GM21360 (cell line): Measurements from ENCODE around the gene SAMD10.

Source experiments
- ATAC-seq: cut with Tn5 transposase; IDR thresholded peaks from one replicate; pipeline ENCODE4 v1.9.1; 2021; ENCODE audit warnings: mild to moderate bottlenecking, moderate library complexity; ENCODE audit not compliant: unreplicated experiment

The SAMD10 gene

DNA sequence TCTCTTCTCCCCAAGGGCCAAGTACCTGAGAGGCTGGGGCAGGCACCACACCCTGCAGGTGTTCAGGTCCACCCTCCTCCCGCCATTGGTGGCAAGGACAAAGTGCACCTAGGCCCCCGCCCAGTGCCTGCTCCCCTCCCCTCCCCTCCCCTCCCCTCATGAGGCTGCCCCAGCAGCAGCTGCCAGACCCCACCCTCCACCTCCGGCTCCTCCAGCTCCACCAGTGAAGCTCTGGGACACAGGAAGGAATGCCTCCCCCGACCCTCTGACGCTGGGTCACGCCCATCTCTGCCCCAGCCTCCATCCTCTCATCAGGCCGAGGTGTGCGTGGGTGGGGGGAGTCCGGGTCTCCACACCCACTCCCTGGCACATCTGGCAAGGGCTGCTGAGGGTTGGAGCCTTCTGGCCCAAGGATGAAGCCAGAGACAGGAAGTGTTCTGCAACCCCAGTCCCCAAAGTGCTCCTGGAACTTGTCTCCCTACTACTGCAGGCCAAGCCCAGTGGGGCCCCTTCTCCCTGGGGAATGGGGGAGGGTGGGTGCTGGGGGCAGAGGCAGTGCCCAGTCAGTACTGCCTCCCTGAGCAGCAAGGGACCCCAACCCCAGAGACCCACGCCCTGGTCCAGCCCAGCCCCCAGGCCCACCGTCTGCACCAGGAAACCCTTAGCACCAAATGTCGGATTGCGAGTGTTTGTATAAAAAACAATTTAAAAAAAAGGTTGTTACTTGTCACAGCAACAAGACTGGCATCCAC is 21.6 kb downstream of the SAMD10 start:
- no peak for ATAC-seq

DNA sequence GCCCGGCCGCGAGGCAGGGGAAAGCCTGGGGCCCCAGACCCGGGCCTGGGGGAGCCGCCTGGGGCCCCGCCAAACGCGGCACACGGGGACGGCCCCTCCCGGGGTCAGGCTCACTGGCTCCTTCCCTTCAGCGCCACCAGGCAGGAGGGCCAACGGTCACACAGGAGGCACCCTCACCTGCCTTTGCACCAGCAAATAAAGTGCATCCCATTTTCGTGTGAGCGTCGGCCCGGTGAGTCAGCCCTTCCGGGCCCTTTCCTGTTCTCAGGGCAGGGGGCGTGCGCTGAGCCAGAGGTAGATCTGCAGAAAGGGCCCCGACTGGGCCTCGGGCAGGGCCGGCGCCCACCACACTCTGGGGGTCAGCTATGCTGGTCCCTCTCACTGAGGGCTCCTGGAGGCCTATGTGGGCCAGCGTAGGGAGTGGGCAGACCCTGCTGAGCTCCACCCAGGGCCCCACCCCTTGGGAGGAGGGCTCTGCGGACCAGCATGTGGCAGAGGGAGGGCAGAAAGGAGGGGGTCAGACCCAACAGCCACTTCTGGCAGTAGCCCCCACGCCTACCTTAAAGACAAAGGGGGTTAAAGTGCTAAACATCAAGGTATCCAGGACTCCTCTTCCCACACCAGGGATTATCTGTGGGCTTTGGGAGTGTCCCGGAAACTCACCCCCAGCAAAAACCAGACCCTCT is 22.3 kb downstream of the SAMD10 start:
- no peak for ATAC-seq

DNA sequence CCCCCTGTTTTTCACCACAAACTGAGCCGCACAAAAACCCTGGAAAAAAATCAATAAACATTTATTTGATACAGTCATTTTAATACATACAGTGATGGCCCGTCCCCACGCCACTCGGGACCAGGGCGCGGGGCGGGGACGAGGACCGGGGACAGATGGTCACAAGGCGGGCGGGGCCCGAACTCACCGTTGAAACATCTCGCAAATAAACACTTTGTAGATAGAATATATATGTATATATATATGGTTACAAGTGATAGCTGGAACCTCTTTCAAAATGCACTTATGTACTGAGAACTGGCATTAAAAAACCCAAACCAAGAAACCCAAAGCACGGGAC is 22.8 kb downstream of the SAMD10 start:
- ATAC-seq: peak; percentile 1

DNA sequence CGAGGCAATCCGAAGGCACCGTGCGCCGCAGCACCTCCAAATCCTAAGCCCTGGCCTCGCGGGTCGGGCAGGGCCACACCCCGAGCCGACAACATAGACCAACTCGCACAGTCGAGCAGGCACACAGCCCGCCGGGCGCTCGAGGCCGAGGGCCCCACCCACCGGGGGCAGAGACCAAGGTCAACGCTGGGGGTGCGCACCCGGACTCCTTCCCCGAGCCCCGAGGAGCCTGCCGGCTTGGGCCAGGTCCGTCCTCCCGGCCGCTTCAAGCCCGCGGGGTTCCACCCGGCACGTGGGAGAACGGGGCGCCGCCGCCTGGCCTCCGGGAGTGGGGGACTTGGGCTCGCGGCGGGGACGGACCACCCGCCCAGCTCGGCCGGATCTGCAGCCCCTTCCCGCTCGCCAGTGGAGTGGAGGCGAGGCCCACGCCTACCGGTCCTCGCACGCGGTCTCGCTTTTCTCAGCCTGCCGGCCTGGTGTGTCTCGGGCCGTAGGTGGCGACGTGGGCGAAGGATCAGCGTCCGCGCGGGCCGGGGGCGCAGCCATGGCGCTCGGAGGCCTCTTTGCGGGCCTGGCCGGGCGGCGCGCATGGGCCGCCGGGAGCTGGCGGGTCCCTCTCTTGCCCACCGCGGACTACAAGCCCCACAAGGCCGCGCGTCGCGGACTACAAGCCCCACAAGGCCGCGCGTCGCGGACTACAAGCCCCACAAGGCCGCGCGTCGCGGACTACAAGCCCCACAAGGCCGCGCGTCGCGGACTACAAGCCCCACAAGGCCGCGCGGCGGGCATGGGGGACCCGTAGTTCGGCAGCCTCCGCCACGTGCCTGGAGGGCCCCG is 23.4 kb downstream of the SAMD10 start, which contains the start of gene UCKL1:
Gene UCKL1 (minus strand): TSS at position 590 of the 837 bp plus-strand sequence. CDS start 44 bp downstream, at position 546.
- peak; percentile 56 for ATAC-seq

- peak; percentile 20 for ATAC-seq
Measured at GRCh38 chr20:63955281-63955826, 24.1 kb downstream of the SAMD10 start.

GRCh38 chr20:63953764-63954429 is 25.5 kb downstream of the SAMD10 start:
- no peak for ATAC-seq

DNA sequence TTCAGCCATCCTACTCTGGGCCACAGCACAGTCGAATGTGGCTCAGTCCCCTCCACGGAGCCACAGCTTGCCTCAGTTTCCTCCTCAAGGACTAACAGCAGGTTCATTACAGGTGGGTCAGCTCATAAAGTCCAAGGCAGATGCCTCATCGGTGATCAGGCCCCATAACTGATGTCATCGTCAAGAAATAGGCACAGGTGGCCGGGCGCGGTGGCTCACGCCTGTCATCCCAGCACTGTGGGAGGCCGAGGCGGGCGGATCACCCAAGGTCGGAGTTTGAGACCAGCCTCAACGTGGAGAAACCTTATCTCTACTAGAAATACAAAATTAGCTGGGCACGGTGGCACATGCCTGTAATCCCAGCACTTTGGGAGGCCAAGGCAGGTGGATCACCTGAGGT is 26.7 kb downstream of the SAMD10 start:
- ATAC-seq: no peak

GRCh38 chr20:63952210-63952535 is 27.3 kb downstream of the SAMD10 start:
- ATAC-seq: no peak

- ATAC-seq: no peak
Measured at GRCh38 chr20:63951398-63952209, 27.8 kb downstream of the SAMD10 start.

GRCh38 chr20:63950701-63951397 is 28.6 kb downstream of the SAMD10 start:
- no peak for ATAC-seq

DNA sequence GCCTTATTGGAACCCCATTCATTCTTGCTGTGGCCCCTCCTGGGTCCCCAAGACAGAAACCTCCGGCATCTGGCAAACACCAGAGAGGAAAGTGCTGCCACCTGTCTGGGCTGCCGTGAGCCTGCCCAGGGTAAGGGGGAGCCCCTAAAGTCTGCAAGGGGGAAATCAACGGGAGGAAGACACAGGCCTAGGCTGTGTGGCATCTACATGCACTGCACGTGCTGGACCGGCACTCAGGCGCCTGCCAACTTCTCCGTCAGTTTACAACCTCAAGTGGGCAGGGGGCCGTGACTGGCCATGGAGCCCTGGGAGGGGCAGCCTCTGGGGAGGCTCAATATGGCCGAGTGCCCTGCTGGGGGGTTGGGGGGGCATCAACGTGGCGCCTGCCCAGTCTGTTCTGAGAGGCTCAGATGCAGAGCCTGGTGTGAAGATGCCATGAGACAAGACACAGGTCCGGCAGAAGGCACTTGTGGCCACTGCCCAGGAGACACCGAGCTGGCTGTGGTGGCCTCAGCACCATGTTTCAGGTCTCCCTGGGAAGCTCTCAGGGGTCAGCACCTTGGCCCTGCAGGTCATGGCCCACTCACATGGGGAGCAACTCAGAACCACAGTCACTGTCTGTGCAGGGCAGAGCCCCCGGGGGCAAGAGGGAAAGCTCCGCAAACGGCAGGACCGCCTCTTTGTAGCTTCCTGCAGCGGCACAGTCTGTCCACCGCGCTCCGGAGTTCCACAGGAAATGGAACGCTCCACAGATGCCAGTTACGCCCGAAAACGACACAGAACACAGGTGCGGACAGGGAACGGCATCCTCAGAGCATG is 31.6 kb downstream of the SAMD10 start:
- no peak for ATAC-seq

- ATAC-seq: no peak
Measured at GRCh38 chr20:63946986-63947637, 32.3 kb downstream of the SAMD10 start.

DNA sequence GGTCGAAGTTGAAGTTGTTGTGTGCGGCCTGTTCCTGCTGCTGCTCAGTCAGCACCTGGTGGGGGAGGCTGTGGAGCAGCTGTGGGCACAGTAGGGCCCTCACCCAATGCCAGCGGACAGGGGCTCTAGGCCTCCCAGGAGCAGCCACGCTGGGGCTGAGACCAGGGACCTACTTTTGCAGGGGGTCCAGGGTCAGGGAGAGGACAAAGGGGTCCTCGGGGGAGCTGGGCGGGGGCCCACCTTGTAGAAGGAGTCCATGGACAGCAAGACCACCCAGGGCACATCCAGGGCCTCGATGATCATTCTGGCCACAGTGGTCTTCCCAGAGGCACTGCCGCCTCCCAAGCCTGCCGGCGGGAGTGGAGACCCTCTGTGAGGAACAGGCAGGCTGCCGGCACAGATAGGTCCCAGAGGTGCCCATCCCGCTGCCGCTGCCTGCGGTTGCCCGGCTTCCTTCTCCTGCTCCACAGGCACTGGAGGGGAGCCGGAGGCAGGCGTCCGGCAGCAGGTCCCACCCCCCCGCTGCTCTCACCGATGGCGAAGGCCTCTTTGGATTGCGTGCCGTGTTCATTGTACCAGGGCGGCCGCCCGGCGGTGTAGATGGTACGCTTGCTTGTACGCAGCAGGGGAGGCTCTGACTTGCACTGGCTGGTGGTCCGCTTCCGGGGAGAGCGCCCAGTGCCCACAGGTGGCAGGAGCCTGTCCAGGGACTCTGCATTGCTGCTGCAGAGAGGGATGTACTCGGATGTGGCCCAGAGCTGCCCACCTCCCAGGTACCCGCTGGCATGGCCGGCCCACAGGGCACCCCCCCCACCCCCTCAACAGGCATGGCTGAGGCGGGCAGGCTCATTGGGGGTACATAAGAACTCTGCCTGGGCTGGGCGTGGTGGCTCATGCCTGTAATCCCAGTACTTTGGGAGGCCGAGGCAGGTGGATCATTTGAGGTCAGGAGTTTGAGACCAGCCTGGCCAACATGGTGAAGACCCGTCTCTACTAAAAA is 33.2 kb downstream of the SAMD10 start:
- no peak for ATAC-seq

DNA sequence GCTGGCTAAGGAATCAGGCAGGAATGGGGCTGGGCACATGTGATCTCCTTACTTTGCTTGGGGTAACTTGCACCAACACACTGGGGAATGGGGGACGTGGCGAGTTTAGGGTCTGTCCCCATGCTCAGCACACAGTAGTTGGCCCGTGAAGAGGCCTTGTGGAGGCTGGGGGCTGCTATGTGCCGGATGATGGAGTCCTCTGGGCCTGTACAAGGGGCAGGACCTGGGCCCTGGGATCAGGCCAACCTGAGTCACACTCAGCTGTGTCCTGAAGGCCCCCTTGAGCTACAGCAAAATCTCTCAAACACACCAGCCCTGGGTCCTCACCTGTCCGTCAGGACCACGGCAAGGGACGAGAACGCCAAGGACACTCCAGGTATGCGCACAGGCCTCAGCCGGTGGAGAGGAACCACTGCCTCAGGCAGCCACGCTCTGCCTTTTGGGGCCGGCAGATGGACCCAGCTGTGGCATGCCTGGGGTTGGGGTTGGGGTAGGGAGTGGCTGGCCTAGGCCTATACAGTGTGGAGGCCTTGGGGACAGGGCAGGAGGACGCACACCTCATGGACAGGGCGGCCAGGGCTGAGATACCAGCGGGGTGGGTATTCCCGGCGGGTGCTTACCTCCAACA is 34.3 kb downstream of the SAMD10 start:
- ATAC-seq: no peak

GRCh38 chr20:63944078-63944941 is 35.1 kb downstream of the SAMD10 start:
- ATAC-seq: no peak

GRCh38 chr20:63943808-63944077 is 35.7 kb downstream of the SAMD10 start:
- ATAC-seq: no peak
